ENCODE measurements around the gene MSH3. TPM values are rescaled to one million over a fixed set of nuclear protein-coding genes. Genes with fewer than 3 reads are reported as not detected.

Gene MSH3
- 19.4 and 21.0 TPM in 2 replicates for total RNA-seq

- intact Hi-C loops (cut with micrococcal nuclease): loop anchor here (1.0 to 10.0 kb wide), 17 partner anchors 18 to 1703 kb away; partner anchors contain the start of genes ARSB, ATG10, HOMER1 and MTX3
These were observed at the start of gene MSH3, which contains the start of gene DHFR for GRCh38 chr5:80654391-80655230. MSH3 (plus strand) TSS chr5:80654652; CDS start chr5:80654728, 76 bp downstream. DHFR (minus strand) TSS chr5:80654983; CDS start chr5:80654489, 494 bp downstream.

- intact Hi-C loops (cut with micrococcal nuclease): no loop called here
These were observed 47.1 kb upstream of the MSH3 start for GRCh38 chr5:80607343-80607742.

- intact Hi-C loops (cut with micrococcal nuclease): no loop called here
These were observed 46.6 kb upstream of the MSH3 start for GRCh38 chr5:80607832-80608231.

GRCh38 chr5:80608731-80609130, 45.7 kb upstream of the MSH3 start:
- intact Hi-C loops (cut with micrococcal nuclease): no loop called here

DNA sequence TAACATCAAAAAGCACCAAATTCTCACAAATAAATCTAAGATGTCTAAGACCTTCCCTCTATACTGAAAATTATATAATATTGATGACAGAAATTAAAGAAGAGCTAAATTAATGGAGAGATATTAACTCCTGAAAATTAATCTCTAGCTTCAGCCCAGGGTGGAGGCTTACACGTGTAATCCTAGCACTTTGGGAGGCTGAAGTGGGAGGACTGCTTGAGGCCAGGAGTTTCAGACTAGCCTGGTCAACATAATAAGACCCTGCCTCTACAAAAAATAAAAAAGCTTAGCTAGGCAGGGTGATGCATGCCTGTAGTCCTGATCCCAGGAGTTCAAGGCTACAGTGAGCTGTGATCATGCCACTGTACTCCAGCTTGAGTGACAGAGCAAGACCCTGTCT, 44.8 kb upstream of the MSH3 start:
- intact Hi-C loops (cut with micrococcal nuclease): no loop called here

DNA sequence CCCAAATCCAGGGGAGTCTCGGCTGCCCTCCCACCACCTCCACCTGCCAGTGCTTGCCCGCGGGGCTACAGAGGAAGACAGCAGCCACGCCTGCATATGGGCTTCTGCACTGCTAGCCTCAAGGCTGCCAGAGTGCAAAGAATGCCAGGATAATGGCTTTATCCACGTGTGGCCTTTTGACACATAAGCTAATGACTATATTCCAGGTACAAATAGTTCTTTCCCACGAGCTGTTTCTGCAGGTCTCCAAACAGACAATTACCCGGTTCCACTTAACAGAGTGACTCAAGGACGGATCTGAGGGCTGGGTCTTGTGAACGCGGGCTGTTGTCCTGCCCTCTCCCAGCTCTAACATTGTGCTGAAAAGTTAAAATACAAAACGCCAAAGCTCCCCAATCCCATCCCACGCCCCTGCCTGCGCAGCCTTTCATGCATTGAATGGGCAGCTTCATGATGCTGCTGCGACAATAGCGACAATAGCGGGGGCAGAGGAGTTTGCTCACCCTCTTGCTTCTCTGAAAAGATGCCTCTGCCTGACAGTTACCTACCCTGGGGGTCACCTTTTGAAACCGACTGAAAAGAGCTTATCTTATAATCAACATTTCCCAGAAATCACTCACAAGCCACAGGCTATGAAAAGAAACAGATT, 39.1 kb upstream of the MSH3 start:
- intact Hi-C loops (cut with micrococcal nuclease): no loop called here

GRCh38 chr5:80618438-80618837, 36.0 kb upstream of the MSH3 start:
- intact Hi-C loops (cut with micrococcal nuclease): no loop called here

DNA sequence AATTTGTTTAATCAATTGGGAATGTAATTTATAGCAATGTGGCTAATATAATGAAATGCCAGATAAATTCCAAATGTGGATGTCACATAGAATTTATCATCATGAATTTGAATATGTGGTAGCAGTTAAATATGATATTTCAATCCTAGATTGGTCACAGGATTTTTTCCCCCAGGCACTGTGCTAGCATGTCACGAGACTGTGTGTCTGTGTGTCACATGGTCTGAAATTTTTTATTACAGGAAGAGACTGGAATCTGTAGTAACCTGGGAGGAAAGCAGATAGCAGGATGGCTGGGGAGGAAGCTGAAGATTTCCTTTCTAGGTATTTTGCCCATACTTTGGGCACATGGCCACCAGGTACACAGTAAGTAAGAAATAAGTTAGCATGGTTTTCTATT, 35.4 kb upstream of the MSH3 start:
- intact Hi-C loops (cut with micrococcal nuclease): no loop called here

DNA sequence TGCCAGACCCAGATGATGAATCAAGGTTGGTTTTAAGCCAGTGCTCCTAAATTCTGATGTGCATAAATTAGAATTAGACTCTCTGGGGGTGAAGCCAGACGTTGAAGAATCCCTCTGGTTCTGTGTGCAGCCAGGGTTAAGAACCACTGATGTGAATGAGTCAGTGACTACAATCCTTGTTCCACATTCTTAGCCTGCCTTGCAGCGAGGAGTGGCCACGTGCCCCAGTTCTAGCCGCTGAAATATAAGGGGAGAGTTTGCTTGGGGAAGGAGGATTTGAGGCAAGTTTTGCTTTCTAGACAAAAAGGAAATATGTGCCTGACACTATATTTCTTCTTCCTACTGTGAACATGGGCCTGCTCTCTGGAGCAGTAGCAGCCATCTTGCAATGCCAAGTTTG, 34.2 kb upstream of the MSH3 start:
- intact Hi-C loops (cut with micrococcal nuclease): no loop called here

- intact Hi-C loops (cut with micrococcal nuclease): no loop called here
These were observed 31.7 kb upstream of the MSH3 start for GRCh38 chr5:80622756-80623155.

- intact Hi-C loops (cut with micrococcal nuclease): no loop called here
These were observed 30.5 kb upstream of the MSH3 start for GRCh38 chr5:80623999-80624398.

- intact Hi-C loops (cut with micrococcal nuclease): no loop called here
These were observed 29.2 kb upstream of the MSH3 start for GRCh38 chr5:80625230-80625629.

GRCh38 chr5:80629281-80629680, 25.2 kb upstream of the MSH3 start:
- intact Hi-C loops (cut with micrococcal nuclease): no loop called here

DNA sequence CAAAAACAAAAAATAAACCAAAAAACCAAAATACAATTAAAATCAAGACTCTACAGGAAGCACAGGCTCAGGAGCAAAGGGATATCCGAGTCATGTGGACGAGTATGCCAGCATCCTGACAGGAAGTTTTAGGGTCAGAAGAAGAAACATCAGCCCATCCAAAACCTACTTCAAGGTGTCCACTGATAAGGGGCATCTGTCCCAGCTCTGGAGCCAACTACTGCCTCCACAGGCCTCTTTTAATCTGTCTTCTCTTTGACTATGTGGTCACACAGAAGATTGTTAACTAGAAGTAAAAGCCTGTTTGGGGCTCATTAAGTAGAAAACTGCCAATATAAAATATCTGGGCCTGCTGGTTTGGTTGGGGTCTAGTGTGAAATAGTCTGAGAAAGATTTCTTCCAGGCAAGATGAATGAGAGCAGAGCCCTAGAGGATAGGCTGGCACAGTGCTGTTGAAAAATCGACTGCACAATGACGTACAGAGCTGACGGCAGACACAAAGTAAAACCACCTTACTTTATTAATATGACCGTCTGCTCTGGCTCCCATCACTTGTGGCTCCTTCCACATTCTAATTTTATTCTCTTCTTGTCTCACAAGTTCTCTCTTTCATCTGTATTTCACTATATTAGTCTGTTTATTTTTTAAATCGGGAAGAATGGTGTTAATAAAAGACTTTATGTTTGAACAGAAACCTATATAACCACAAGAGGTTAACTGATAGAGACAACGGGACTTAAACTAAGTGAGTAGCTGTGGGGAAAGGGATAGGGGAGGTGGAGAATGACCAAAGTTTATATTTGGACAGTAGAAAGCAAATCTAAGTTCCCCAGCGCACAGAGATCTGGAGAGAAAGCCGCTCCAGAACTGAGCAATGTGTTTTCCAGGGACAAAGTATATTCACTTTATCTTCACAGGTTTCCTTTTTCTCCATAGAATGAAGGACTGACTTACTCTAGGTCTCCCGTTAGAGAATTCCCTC, 22.9 kb upstream of the MSH3 start:
- intact Hi-C loops (cut with micrococcal nuclease): no loop called here

DNA sequence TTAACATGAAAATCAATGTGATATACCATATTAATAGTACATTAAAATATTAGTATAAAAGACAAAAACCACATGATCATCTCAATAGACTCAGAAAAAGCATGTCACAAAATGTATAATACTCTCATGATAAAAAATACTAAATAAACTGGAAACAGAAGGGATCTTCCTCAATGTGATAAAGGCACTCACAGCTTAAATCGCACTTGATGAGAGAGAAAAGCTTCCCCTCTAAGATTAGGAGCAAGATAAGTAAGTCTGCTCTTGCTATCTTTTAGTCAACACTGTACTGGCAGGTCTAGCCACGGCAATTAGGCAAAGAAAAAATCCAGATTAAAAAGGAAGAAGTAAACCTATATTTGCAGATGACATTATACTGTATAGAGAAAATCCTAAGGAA, 21.8 kb upstream of the MSH3 start:
- intact Hi-C loops (cut with micrococcal nuclease): no loop called here

DNA sequence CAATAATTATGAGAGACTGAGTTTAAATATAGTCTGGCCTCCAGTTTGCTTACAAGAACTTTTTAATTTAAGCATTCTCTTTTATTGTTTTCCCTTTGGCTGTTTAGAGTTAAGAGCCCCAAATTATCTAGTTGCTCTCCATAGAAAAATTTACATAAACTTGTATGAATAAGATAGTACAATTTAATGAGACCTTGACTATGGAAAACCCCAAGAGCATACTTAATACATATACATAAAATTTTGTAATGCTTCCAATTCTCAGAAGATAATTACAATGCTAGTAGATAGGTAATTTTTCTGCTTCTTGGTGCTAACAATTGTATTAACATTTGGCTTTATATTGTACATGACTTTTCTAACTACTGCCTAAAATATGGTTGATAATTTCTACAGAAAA, 20.3 kb upstream of the MSH3 start:
- intact Hi-C loops (cut with micrococcal nuclease): no loop called here

DNA sequence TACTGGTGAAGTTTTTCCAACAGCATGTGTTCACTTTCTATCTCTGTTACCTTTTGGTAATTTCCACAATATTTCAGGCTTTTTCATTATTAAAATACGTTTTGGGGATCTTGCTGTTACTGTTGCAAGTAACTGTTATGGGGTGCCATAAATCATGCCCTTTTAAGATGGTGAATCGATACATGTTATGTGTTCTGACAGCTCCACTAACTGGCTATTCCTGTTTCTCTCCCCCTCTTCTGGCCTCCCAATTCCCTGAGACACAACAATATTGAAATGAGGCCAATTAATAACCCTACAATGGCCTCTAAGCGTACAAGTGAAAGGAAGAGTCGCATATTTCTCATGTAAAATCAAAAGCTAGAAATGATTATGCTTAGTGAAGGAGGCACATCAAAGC, 13.1 kb upstream of the MSH3 start:
- intact Hi-C loops (cut with micrococcal nuclease): no loop called here

DNA sequence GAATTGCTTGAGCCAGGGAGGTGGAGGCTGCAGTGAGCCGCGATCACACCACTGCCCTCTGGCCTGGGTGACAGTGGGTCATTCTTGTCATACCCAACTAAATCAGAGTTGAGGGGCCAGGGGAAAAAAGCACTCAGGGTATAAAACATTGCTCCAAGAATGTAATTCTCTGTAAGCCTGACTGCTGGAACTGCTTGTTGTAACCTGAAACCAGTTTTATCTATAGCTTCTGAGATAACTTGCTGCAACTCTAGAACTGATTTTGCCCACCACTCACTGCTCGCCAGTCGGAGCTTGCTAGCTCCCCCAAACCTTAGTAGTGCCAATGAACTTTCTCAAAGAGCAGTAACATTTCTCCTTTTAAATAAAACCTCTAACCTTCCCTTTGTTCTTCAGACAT, 9.6 kb upstream of the MSH3 start:
- intact Hi-C loops (cut with micrococcal nuclease): no loop called here

- intact Hi-C loops (cut with micrococcal nuclease): no loop called here
These were observed 7.5 kb upstream of the MSH3 start for GRCh38 chr5:80646926-80647325.

- intact Hi-C loops (cut with micrococcal nuclease): loop anchor here (5.0 to 10.0 kb wide), 3 partner anchors 561 to 1704 kb away; partner anchors contain the start of gene ARSB
These were observed 950 bp upstream of the MSH3 start for GRCh38 chr5:80653502-80653901.

- intact Hi-C loops (cut with micrococcal nuclease): loop anchor here (1.0 to 10.0 kb wide), 9 partner anchors 101 to 1703 kb away; partner anchors contain the start of genes ARSB, HOMER1, MTX3 and RPS23
These were observed 430 bp upstream of the MSH3 start for GRCh38 chr5:80654054-80654390.

Measured in T-helper 1 cell treated with Interleukin-12 subunit alpha and Interleukin-12 subunit beta and Interleukin-4 antibody, amounts not matched to agents 30 ng/mL and 1 ng/mL, for 36 hours (primary cell).